ENCODE measurements around the gene PPP1R8. TPM values are rescaled to one million over a fixed set of nuclear protein-coding genes. Genes with fewer than 3 reads are reported as not detected.
A peak's percentile ranks its signal among the peaks of the same experiment; 100 is the strongest.

The PPP1R8 gene
- total and polyA plus RNA-seq, 7 donors = 25.8 to 37.5 (median 31.8) TPM

GRCh38 chr1:27862671-27863537 is 32.3 kb downstream of the PPP1R8 start:
- H3K4me3 ChIP-seq = no peak overlapping the region
- no peaks in the 10 kb centered on the region for H3K36me3 ChIP-seq
- intact Hi-C loops (cut with DNase I) = no loop called here
- no peaks in the 10 kb centered on the region for H3K27me3 ChIP-seq
- WGBS, 2 donors = 82 to 90% methylated on average over 9 of the region's 9 CpGs
- H3K27ac ChIP-seq = peak overlapping the region; percentile 49 to 65 (median 58)
- H3K9me3 ChIP-seq = no peaks in the 10 kb centered on the region
- DNase-seq = peak; percentile 78
- peak in 3 of 4 donors; percentile 24 to 68 (median 58) for TF ChIP-seq POLR2AphosphoS5 (IDR thresholded peaks at IDR 0.05)
- TF ChIP-seq, protein P1, sequence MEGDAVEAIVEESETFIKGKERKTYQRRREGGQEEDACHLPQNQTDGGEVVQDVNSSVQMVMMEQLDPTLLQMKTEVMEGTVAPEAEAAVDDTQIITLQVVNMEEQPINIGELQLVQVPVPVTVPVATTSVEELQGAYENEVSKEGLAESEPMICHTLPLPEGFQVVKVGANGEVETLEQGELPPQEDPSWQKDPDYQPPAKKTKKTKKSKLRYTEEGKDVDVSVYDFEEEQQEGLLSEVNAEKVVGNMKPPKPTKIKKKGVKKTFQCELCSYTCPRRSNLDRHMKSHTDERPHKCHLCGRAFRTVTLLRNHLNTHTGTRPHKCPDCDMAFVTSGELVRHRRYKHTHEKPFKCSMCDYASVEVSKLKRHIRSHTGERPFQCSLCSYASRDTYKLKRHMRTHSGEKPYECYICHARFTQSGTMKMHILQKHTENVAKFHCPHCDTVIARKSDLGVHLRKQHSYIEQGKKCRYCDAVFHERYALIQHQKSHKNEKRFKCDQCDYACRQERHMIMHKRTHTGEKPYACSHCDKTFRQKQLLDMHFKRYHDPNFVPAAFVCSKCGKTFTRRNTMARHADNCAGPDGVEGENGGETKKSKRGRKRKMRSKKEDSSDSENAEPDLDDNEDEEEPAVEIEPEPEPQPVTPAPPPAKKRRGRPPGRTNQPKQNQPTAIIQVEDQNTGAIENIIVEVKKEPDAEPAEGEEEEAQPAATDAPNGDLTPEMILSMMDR (IDR thresholded peaks at IDR 0.05) = no peak
- no peak for TF ChIP-seq POLR2A (IDR thresholded peaks at IDR 0.05)
- peak in 1 of 4 donors; percentile 23 for TF ChIP-seq EP300 (IDR thresholded peaks at IDR 0.05)
- peaks cover 0 to 9% (median 4%) of the 10 kb centered on the region in 4 donors for H3K4me1 ChIP-seq

DNA sequence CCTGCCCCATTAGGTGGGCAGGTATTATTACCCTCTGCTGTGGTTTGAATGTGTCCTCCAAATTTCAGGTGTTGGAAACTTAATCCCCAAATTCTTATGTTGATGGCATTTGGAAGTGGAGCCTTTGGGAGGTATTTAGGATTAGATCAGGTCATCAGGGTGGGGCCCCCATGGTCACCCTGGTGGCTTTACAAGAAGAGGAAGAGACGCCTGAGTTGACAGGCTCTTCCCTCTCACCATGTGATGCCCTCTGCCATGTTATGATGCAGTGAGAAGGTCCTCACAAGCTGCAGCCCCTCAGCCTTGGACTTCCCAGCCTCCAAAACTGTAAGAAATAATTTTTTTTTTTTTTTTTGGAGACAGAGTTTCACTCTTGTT is 32.9 kb downstream of the PPP1R8 start:
- H3K4me1 ChIP-seq = peaks cover 0 to 3% (median under 1%) of the 10 kb centered on the region in 4 donors
- no peak overlapping the region for H3K4me3 ChIP-seq
- intact Hi-C loops (cut with DNase I) = no loop called here
- no peaks in the 10 kb centered on the region for H3K9me3 ChIP-seq
- no peak for DNase-seq
- H3K27ac ChIP-seq = peak overlapping the region in 3 of 4 donors; percentile 19 to 64 (median 57)
- 73 to 81% methylated on average over 1 of the region's 1 CpG for WGBS, 2 donors
- TF ChIP-seq POLR2AphosphoS5 (IDR thresholded peaks at IDR 0.05) (no peak), POLR2A (IDR thresholded peaks at IDR 0.05) (no peak)
- no peaks in the 10 kb centered on the region for H3K36me3 ChIP-seq
- H3K27me3 ChIP-seq = no peaks in the 10 kb centered on the region

DNA sequence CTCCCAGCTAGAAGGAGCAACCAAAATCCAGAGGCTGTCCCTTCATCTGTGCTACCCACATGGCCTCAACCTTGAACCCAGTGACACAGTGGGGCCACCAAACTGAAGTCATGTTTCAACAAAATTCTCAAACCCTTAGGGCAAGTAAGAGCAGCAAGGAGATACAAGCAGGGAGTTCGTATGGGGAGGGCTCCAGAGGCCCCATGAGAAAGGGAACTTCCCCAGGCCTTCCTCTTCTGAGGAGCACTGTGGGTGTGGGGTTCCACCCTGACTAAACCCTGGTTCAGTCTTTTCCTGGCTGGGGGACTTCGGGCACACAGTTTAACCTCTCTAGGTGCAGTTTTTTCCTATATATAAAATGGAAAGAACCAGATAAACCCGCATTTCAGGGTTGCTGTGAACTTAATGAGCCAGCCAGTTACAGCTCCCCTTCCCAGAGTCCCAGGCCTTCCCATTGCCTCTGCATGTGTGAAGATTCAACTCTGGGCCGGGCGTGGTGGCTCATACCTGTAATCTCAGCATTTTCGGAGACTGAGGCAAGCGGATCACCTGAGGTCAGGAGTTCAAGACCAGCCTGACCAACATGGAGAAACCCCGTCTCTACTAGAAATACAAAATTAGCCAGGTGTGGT is 33.8 kb downstream of the PPP1R8 start:
- Histone ChIP-seq H3K4me1 (no peaks in the 10 kb centered on the region), H3K27me3 (no peaks in the 10 kb centered on the region), H3K4me3 (no peak overlapping the region), H3K27ac (peak overlapping the region; percentile 27 to 64 (median 50)), H3K9me3 (no peaks in the 10 kb centered on the region), H3K36me3 (no peaks in the 10 kb centered on the region)
- DNase-seq = no peak
- TF ChIP-seq POLR2A (IDR thresholded peaks at IDR 0.05) = no peak
- TF ChIP-seq, protein P1 (IDR thresholded peaks at IDR 0.05) = no peak
- TF ChIP-seq EP300 (IDR thresholded peaks at IDR 0.05) = no peak
- no peak for TF ChIP-seq POLR2AphosphoS5 (IDR thresholded peaks at IDR 0.05)
- 72 to 75% methylated on average over 8 of the region's 8 CpGs for WGBS, 2 donors
- intact Hi-C loops (cut with DNase I) = no loop called here

DNA sequence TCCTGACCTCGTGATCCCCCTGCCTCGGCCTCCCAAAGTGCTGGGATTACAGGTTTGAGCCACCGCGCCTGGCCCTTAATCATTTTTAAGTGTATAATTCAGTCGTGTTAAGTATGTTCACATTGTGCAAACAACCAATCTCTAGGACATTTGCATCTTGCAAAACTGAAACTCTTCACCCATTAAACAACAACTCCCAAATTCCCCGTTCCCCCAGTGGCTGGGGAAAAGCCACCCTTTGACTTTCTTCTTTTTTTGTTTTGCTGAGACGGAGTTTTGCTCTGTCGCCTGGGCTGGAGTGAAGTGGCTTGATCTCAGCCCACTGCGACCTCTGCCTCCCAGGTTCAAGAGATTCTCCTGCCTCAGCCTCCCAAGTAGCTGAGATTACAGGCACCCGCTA is 35.2 kb downstream of the PPP1R8 start:
- Histone ChIP-seq H3K9me3 (no peaks in the 10 kb centered on the region), H3K27ac (no peak overlapping the region), H3K4me1 (no peaks in the 10 kb centered on the region), H3K27me3 (no peaks in the 10 kb centered on the region), H3K4me3 (no peak overlapping the region), H3K36me3 (no peaks in the 10 kb centered on the region)
- TF ChIP-seq POLR2A (IDR thresholded peaks at IDR 0.05) = no peak
- TF ChIP-seq, protein P1 (IDR thresholded peaks at IDR 0.05) = no peak
- TF ChIP-seq EP300 (IDR thresholded peaks at IDR 0.05) = no peak
- no peak for TF ChIP-seq POLR2AphosphoS5 (IDR thresholded peaks at IDR 0.05)
- intact Hi-C loops (cut with DNase I) = no loop called here
- DNase-seq = no peak
- 90 to 92% methylated on average over 10 of the region's 10 CpGs for whole genome bisulfite sequencing, 2 donors

- TF ChIP-seq EP300 (IDR thresholded peaks at IDR 0.05) (no peak), POLR2A (IDR thresholded peaks at IDR 0.05) (no peak), POLR2AphosphoS5 (IDR thresholded peaks at IDR 0.05) (no peak)
- TF ChIP-seq, protein P1 (IDR thresholded peaks at IDR 0.05) = no peak
- intact Hi-C loops (cut with DNase I) = no loop called here
- 90 to 91% methylated on average over 11 of the region's 11 CpGs for WGBS, 2 donors
- Histone ChIP-seq H3K36me3 (no peaks in the 10 kb centered on the region), H3K27ac (no peak overlapping the region), H3K4me3 (no peak overlapping the region), H3K27me3 (no peaks in the 10 kb centered on the region), H3K9me3 (no peaks in the 10 kb centered on the region), H3K4me1 (peaks cover 0 to 14% (median 10%) of the 10 kb centered on the region in 4 donors)
- peak; percentile 46 for DNase-seq
Measured at GRCh38 chr1:27868556-27868931, 38.0 kb downstream of the PPP1R8 start.
